GM12878 (cell line): ENCODE data around the gene ANK2. TPM values are rescaled to one million over a fixed set of nuclear protein-coding genes. Genes with fewer than 3 reads are reported as not detected.
A peak's percentile ranks its signal among the peaks of the same experiment; 100 is the strongest.

Experiments
- ATAC-seq: fragments of 200-7000 bp; cut with Tn5 transposase; 3 replicates; pipeline ENCODE4 v1.9.1; 2020; ENCODE audit warnings: mild to moderate bottlenecking, moderate library complexity
- BruUV-seq: library from RNA; stranded (reverse); fragments of 400-500 nt; replicated peaks from 2 replicates; lab custom pipeline; 2021; lab: Mats Ljungman, UMichigan
- CTCF ChIA-PET: fragments of 300-600 bp; sonication (Branson Sonifier 250); formaldehyde crosslinking; extraction: SDS; loops from one replicate; lab custom pipeline; 2021; ENCODE audit warnings: inconsistent platforms; lab: Yijun Ruan, JAX
- POLR2A ChIA-PET: fragments of 350-600 bp; formaldehyde crosslinking; extraction: SDS; loops from one replicate; lab custom pipeline; 2021; ENCODE audit warnings: inconsistent platforms; lab: Charles Lee
- RAD21 ChIA-PET: fragments of 300-600 bp; sonication (Branson Sonifier 250); formaldehyde crosslinking; loops from one replicate; lab custom pipeline; 2023; ENCODE audit warnings: antibody characterized with exemption; ENCODE audit not compliant: unreplicated experiment; lab: Charles Lee
- SMC1A ChIA-PET: fragments of 300-600 bp; sonication (Branson Sonifier 250); formaldehyde crosslinking; loops from one replicate; lab custom pipeline; 2023; ENCODE audit not compliant: unreplicated experiment, uncharacterized antibody; lab: Charles Lee
- DNase-seq: peaks from one replicate; pipeline ENCODE4 v3.0.0-alpha.2; 2011; ENCODE audit warnings: low read depth, low spot score
- FAIRE-seq: peaks from 3 replicates; lab custom pipeline; 2011; peaks lifted over from hg19 to GRCh38; lab: Jason Lieb, UNC
- H2AFZ ChIP-seq: 2 replicates; pipeline ENCODE4 v1.6.0; 2011; ENCODE audit warnings: low read depth, low read length, control low read depth; ENCODE audit not compliant: control insufficient read depth
- H3K27ac ChIP-seq: 2 replicates; pipeline ENCODE4 v1.5.1; 2011; ENCODE audit warnings: control low read depth; ENCODE audit not compliant: control insufficient read depth, insufficient read depth
- H3K27me3 ChIP-seq, 2 experiments: replicated peaks in 1 of 2; 2 replicates each; pipeline versions ENCODE4 v1.6.0 to v1.6.1; 2011; ENCODE audit warnings: low read length in 1 of 2; ENCODE audit not compliant: control insufficient read depth in 2 of 2, insufficient read depth in 2 of 2
- H3K36me3 ChIP-seq, 2 experiments: 2 replicates each; pipeline ENCODE4 v1.5.1; 2011; ENCODE audit warnings: low read length in 1 of 2; ENCODE audit not compliant: control insufficient read depth in 2 of 2, insufficient read depth in 2 of 2
- H3K4me1 ChIP-seq: 2 replicates; pipeline ENCODE4 v1.6.1; 2011; ENCODE audit warnings: mild to moderate bottlenecking, low read length, moderate library complexity, mixed read lengths; ENCODE audit not compliant: control insufficient read depth, insufficient read depth
- H3K4me2 ChIP-seq: 2 replicates; pipeline ENCODE4 v1.6.0; 2011; ENCODE audit warnings: control low read depth; ENCODE audit not compliant: control insufficient read depth, insufficient read depth
- H3K4me3 ChIP-seq: fragments of 200-600 bp; sonication (generic); 2 replicates; pipeline ENCODE4 v1.5.1; 2016
- H3K79me2 ChIP-seq: 2 replicates; pipeline ENCODE4 v1.6.0; 2011; ENCODE audit warnings: low read length; ENCODE audit not compliant: control insufficient read depth, insufficient read depth
- H3K9ac ChIP-seq: 2 replicates; pipeline ENCODE4 v1.8.0; 2011; ENCODE audit warnings: low read length, control low read depth, mixed read lengths; ENCODE audit not compliant: control insufficient read depth, insufficient read depth
- H3K9me3 ChIP-seq: replicated peaks from 3 replicates; pipeline ENCODE4 v1.5.1; 2011; ENCODE audit warnings: mild to moderate bottlenecking, low read length; ENCODE audit not compliant: control insufficient read depth, insufficient read depth
- H4K20me1 ChIP-seq: 2 replicates; pipeline ENCODE4 v1.6.0; 2011; ENCODE audit not compliant: control insufficient read depth, insufficient read depth
- CTCF ChIP-seq, 3 experiments: IDR thresholded peaks in 2 of 3; conservative IDR thresholded peaks in 1 of 3; 2 replicates each; pipeline ENCODE4 v1.5.1; 2011; ENCODE audit warnings: low read depth in 3 of 3, low read length in 3 of 3, mild to moderate bottlenecking in 3 of 3, control low read depth in 2 of 3, moderate library complexity in 2 of 3, inconsistent platforms in 1 of 3, mixed read lengths in 1 of 3; ENCODE audit not compliant: control insufficient read depth in 2 of 3, insufficient read depth in 1 of 3; ENCODE audit errors: extremely low read depth in 1 of 3
- EGR1 ChIP-seq, 2 experiments: IDR thresholded peaks; 1 replicate in 1 of 2; 2 replicates in 1 of 2; pipeline ENCODE4 v1.6.1; 2011 to 2012; ENCODE audit warnings: low read depth in 2 of 2, low read length in 2 of 2, borderline replicate concordance in 1 of 2, mild to moderate bottlenecking in 1 of 2, moderate library complexity in 1 of 2
- IKZF1 ChIP-seq: fragments of 450-650 bp; conservative IDR thresholded peaks from 2 replicates; pipeline ENCODE4 v1.6.1; 2017; ENCODE audit warnings: antibody characterized with exemption, mild to moderate bottlenecking
- JUND ChIP-seq: IDR thresholded peaks from 2 replicates; pipeline ENCODE4 v1.6.1; 2012; ENCODE audit warnings: low read depth, mild to moderate bottlenecking, low read length, improper control_type of control experiment, moderate library complexity
- MYC ChIP-seq: IDR thresholded peaks from 2 replicates; pipeline ENCODE4 v1.6.1; 2011; ENCODE audit warnings: mild to moderate bottlenecking, low read length, moderate library complexity, inconsistent platforms; ENCODE audit not compliant: insufficient read depth, insufficient replicate concordance, insufficient read length, severe bottlenecking
- ZNF274 ChIP-seq: IDR thresholded peaks from one replicate; pipeline ENCODE4 v1.8.0; 2011; ENCODE audit not compliant: insufficient read length, insufficient read depth
- WGBS: methylation state at CpG from one replicate; pipeline ENCODE4 v1.1.6; 2016; ENCODE audit warnings: low lambda C conversion rate; ENCODE audit not compliant: insufficient replicate concordance, insufficient coverage; ENCODE audit errors: missing lambda C conversion rate; 5-methylcytosine and 5-hydroxymethylcytosine counted together
- in situ Hi-C: fragments of 300-500 bp; cut with MboI; formaldehyde crosslinking; loops from 9 replicates; pipeline ENCODE4 v1.14.3; 2018; ENCODE audit warnings: mixed read lengths
- intact Hi-C: fragments of 100-400 bp; cut with micrococcal nuclease; formaldehyde crosslinking; loops from one replicate; pipeline ENCODE4 v1.14.2; 2022; ENCODE audit not compliant: unreplicated experiment
- polyA plus RNA-seq, 11 experiments: library from polyadenylated mRNA; depleted of rRNA in 4 of 11; unstranded in 6 of 11; stranded (reverse) in 5 of 11; fragments of >200 nt; fragmentation: Nextera tagmentation in 4 of 11; fragmentation: Illumina TruSeq in 1 of 11; extraction: Ambion mirVana in 4 of 11; extraction: Trizol in 1 of 11; gene quantifications; 1 replicate in 1 of 11; 2 replicates in 10 of 11; pipeline versions ENCODE4 v1.2.1 to v1.2.3, GENCODE V29; 2011 to 2016; ENCODE audit warnings: inconsistent platforms in 2 of 11, missing spikeins in 2 of 11, low read depth in 1 of 11
- total RNA-seq, 4 experiments: library from RNA; depleted of rRNA in 3 of 4; stranded (reverse); fragments of >200 nt in 3 of 4; fragmentation: Illumina TruSeq in 1 of 4; extraction: Trizol in 1 of 4; gene quantifications; 2 replicates each; pipeline versions ENCODE4 v1.2.1 to v1.2.3, GENCODE V29; 2013 to 2021

The ANK2 gene
- total and polyA plus RNA-seq, 10 of the 15 experiments (the other 5 are each of a cell fraction or from before 2014, with no cell fraction given): 1.6 to 13.0 (median 4.1) TPM

GRCh38 chr4:113148925-113149324 lies 99.5 kb downstream of the ANK2 start (continued):
- TF ChIP-seq IKZF1 (no peak), JUND (no peak), ZNF274 (no peak), MYC (no peak)

GRCh38 chr4:113153529-113154101 lies 104.2 kb downstream of the ANK2 start:
- intact Hi-C loops (no loop called here), in situ Hi-C loops (no loop called here)
- Histone ChIP-seq H3K36me3 (no peaks in the 10 kb centered on the region), H3K27me3 (no peaks in the 10 kb centered on the region), H4K20me1 (no peaks in the 10 kb centered on the region), H3K9me3 (no peaks in the 10 kb centered on the region), H3K4me1 (no peaks in the 10 kb centered on the region), H3K27ac (no peak overlapping the region), H3K4me2 (no peak overlapping the region), H2AFZ (no peak overlapping the region), H3K9ac (no peak overlapping the region), H3K79me2 (no peaks in the 10 kb centered on the region), H3K4me3 (no peak overlapping the region)
- RAD21 ChIA-PET: interaction anchor here (1.2 kb wide), 1 partner anchor 25 kb away, joined by 4 read pairs; no protein-coding TSS in a partner anchor
- POLR2A ChIA-PET: no interaction called here
- no TSS peak for BruUV-seq
- ATAC-seq (no peak), FAIRE-seq (no peak), DNase-seq (no peak)
- no peak for TF ChIP-seq EGR1 (IDR thresholded peaks at IDR 0.05; ENCODE audit: borderline replicate concordance in 1 of 2, low read depth in 2 of 2, low read length in 2 of 2)
- TF ChIP-seq CTCF (IDR thresholded peaks at IDR 0.05 in 2 of 3, conservative IDR thresholded peaks at IDR 0.05 in 1 of 3; ENCODE audit: control insufficient read depth in 2 of 3, extremely low read depth in 1 of 3, insufficient read depth in 1 of 3, low read depth in 3 of 3, low read length in 3 of 3): 0 out of 6 replicates have a peak, but pooled peaks of 1 of the 3 experiments have one; percentile 2
- WGBS: 76% methylated on average over 2 of the region's 2 CpGs
- SMC1A ChIA-PET: interaction anchor here (0.8 to 1.9 kb wide), 3 partner anchors 13 to 48 kb away, joined by 3 to 7 read pairs (median 4); no protein-coding TSS in a partner anchor
- CTCF ChIA-PET: interaction anchor here (1.0 to 2.0 kb wide), 3 partner anchors 11 to 202 kb away, joined by 3 to 5 read pairs (median 5); no protein-coding TSS in a partner anchor
